Left renal pelvis (tissue), 4 donors: Measurements from ENCODE around the gene TMEM131. TPM values are rescaled to one million over a fixed set of nuclear protein-coding genes. Genes with fewer than 3 reads are reported as not detected.
A peak's percentile ranks its signal among the peaks of the same experiment; 100 is the strongest.
"Not testable (repeated sequence)": the region's sequence is repeated elsewhere in the genome, so short reads cannot be mapped to it uniquely, and the experiment has no call there.

ENCODE experiments used
- DNase-seq, 4 donors: peaks; one replicate each; pipeline ENCODE4 v3.0.0-alpha.2; 2013; ENCODE audit warnings: low read depth in 4 of 4, low spot score in 3 of 4
- polyA plus RNA-seq, 4 donors: library from polyadenylated mRNA; unstranded; fragments of 120-200 nt; gene quantifications; one replicate each; pipeline ENCODE4 v1.2.1, GENCODE V29; 2013; ENCODE audit not compliant: insufficient read length in 4 of 4

The TMEM131 gene
- polyA plus RNA-seq, 4 donors, result 46.5 to 52.6 (median 50.4) TPM

- not testable (repeated sequence) for DNase-seq
Measured at GRCh38 chr2:97826266-97826847, 169.4 kb downstream of the TMEM131 start.

GRCh38 chr2:97824011-97824410, 171.7 kb downstream of the TMEM131 start:
- not testable (repeated sequence) for DNase-seq

- DNase-seq, result not testable (repeated sequence)
Measured at GRCh38 chr2:97821862-97822261, 173.9 kb downstream of the TMEM131 start.

GRCh38 chr2:97819754-97820153, 176.0 kb downstream of the TMEM131 start:
- no peak for DNase-seq

- DNase-seq, result no peak
Measured at GRCh38 chr2:97816411-97816810, 179.3 kb downstream of the TMEM131 start.

GRCh38 chr2:97812931-97813330, 182.8 kb downstream of the TMEM131 start:
- no peak for DNase-seq

- DNase-seq, result no peak
Measured at GRCh38 chr2:97808816-97809215, 186.9 kb downstream of the TMEM131 start.

GRCh38 chr2:97806738-97807618, 188.8 kb downstream of the TMEM131 start:
- peak; percentile 36 to 45 (median 41) for DNase-seq

GRCh38 chr2:97805776-97806175, 190.0 kb downstream of the TMEM131 start:
- no peak for DNase-seq

- DNase-seq, result no peak
Measured at GRCh38 chr2:97801028-97801427, 194.7 kb downstream of the TMEM131 start.

- no peak for DNase-seq
Measured at GRCh38 chr2:97798416-97798815, 197.3 kb downstream of the TMEM131 start.

- no peak for DNase-seq
Measured at GRCh38 chr2:97797355-97797754, 198.4 kb downstream of the TMEM131 start.

GRCh38 chr2:97796465-97797126, 199.2 kb downstream of the TMEM131 start:
- no peak for DNase-seq

GRCh38 chr2:97792416-97792815, 203.3 kb downstream of the TMEM131 start:
- no peak for DNase-seq

GRCh38 chr2:97788986-97789644, 206.6 kb downstream of the TMEM131 start:
- no peak for DNase-seq

GRCh38 chr2:97785818-97786217, 209.9 kb downstream of the TMEM131 start:
- DNase-seq, result no peak

GRCh38 chr2:97784953-97785352, 210.8 kb downstream of the TMEM131 start:
- no peak for DNase-seq

- no peak for DNase-seq
Measured at GRCh38 chr2:97781981-97782380, 213.8 kb downstream of the TMEM131 start.

GRCh38 chr2:97779141-97779540, 216.6 kb downstream of the TMEM131 start:
- DNase-seq, result no peak

- no peak for DNase-seq
Measured at GRCh38 chr2:97775074-97775473, 220.7 kb downstream of the TMEM131 start.

GRCh38 chr2:97774425-97774824, 221.3 kb downstream of the TMEM131 start:
- no peak for DNase-seq
